IPS-18c (cell line): ENCODE results near the gene CLOCK.
"Not testable (repeated sequence)": the region's sequence is repeated elsewhere in the genome, so short reads cannot be mapped to it uniquely, and the experiment has no call there.

Experiments used
- H3K4me3 ChIP-seq: 2 replicates; pipeline ENCODE4 v1.7.0; 2013; ENCODE audit warnings: low read depth, mild to moderate bottlenecking, low read length, moderate library complexity; ENCODE audit not compliant: insufficient read depth
- H3K9me3 ChIP-seq: one replicate; pipeline ENCODE4 v1.6.1; 2013; ENCODE audit warnings: mild to moderate bottlenecking, low read length, moderate library complexity; ENCODE audit not compliant: control insufficient read depth, insufficient read depth

Gene CLOCK, protein sequence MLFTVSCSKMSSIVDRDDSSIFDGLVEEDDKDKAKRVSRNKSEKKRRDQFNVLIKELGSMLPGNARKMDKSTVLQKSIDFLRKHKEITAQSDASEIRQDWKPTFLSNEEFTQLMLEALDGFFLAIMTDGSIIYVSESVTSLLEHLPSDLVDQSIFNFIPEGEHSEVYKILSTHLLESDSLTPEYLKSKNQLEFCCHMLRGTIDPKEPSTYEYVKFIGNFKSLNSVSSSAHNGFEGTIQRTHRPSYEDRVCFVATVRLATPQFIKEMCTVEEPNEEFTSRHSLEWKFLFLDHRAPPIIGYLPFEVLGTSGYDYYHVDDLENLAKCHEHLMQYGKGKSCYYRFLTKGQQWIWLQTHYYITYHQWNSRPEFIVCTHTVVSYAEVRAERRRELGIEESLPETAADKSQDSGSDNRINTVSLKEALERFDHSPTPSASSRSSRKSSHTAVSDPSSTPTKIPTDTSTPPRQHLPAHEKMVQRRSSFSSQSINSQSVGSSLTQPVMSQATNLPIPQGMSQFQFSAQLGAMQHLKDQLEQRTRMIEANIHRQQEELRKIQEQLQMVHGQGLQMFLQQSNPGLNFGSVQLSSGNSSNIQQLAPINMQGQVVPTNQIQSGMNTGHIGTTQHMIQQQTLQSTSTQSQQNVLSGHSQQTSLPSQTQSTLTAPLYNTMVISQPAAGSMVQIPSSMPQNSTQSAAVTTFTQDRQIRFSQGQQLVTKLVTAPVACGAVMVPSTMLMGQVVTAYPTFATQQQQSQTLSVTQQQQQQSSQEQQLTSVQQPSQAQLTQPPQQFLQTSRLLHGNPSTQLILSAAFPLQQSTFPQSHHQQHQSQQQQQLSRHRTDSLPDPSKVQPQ

DNA sequence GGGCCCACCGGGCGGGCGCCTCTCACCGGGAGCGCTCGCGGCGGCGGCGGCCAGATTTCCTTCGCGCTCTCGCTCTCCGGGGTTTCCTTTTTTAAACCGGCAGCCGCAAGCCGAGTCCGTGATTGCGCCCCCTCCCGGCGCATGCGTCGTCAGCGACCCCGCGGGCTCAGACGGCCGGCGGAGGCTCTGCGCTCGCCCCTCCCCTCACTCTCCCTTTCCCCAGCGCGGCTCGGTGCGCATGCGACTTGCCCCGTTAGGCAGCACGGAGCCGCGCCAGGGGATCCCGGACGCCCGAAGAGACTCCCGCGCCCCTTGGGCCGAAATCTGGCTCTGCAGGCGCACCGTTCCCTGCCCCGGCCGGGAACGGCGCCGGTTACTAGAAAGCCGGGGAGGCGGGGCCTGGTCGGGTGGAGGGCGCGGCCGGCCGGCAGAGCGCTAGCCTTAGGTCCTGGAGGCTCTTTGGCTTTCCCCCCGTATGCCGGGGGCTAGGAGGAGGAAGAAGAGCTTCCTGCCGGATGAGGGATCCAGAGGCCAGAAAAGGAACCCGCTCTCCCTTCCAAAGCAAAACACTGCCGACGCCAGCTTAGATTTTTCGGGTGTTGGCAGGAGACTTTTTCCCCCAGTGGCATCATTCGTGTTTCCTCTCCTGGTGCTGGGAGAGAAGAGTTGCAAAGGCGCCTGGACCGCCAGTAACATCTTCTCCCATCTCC lies at the start of gene CLOCK:
TSS of gene CLOCK (minus strand) at position 154 of the 710 bp plus-strand sequence. CDS start 64,124 bp downstream, outside the sequence.
- H3K4me3 ChIP-seq: peak within 1 kb of the TSS; percentile 88
- H3K9me3 ChIP-seq: no peaks in the 10 kb centered on the region

DNA sequence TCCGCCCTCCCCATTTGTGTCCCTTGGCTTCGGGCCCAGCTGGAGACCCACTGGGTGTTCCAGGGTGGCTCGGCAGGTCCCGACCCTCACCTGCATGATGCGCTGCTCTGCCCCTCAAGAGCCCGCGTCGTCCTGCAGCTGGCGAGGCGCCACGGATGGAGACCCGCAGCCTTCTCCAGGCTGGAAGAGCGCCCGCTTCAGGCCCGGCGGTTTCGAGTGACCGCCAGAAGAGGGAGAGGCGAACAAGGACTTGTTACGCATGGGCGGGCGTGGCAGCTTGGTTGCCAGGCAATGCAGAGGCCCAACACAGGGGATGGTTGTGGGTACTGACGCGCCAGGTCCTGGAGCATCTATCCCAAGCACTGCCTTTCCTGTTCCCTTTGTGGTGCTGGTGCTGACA lies 45.3 kb upstream of the CLOCK start, which contains the start of gene PDCL2:
TSS of gene PDCL2 (minus strand) at position 232 of the 400 bp plus-strand sequence. CDS start at position 96, 136 bp downstream.
- Histone ChIP-seq H3K9me3 (no peaks in the 10 kb centered on the region), H3K4me3 (no peak within 1 kb of the TSS)

DNA sequence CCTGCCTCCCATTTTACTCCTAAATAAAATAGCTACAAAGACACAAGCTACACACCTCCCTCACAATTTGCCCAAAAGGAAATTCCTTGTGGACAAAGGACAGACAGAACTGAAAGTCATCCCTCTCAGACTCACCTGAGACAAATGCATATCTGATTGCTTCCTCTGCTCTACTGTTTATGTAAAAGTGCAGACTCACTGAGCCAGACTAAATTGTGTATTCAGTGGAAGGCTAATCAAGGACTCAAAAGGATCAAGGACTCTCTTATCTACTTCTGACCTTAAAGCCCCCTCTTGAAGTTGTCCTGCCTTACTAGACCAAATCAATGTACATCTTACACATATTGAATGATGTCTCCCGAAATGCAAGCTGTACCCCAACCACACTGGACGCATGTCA lies 41.5 kb upstream of the CLOCK start:
- Histone ChIP-seq H3K4me3 (no peak overlapping the region), H3K9me3 (no peaks in the 10 kb centered on the region)

DNA sequence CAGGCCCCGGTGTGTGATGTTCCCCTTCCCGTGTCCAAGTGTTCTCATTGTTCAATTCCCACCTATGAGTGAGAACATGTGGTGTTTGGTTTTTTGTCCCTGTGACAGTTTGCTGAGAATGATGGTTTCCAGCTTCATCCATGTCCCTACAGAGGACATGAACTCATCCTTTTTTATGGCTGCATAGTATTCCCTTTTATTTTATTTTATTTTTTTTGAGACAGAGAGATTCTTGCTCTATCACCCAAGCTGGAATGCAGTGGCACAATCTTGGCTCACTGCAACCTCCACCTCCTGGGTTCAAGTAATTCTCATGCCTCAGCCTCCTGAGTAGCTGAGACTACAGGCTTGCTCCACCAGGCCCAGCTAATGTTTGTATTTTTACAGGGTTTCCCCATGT lies 36.1 kb upstream of the CLOCK start:
- not testable (repeated sequence) for H3K4me3 ChIP-seq, H3K9me3 ChIP-seq

DNA sequence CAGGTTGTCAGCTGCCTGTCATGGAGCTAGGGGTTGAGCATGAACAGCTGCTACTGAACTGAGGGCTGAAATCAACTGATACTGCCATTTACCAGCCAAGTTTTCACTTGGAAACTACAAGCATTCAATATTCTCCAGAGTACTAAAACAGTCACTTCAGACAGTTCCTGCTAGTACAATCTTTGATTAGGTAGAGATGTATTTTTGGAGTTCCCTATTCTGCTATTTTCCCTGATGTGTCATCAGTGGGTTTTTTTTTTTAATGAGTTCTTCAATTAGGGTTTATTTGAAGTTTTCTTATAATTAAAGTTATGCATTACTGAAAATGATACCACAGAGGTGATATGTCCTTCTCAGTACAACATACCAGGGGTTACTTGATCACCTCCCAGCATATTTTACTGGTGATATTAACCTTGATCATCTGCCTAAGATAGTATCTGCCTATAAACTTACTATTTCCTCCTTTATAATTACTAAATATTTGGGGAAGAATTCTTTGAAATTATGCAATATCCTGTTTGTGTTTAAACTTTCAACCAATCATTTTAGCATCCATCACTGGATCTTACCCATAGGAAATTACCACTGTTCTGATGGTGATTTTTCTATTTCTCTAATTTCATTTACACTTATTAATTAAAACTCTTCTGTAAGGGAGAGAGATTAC lies 31.8 kb upstream of the CLOCK start:
- Histone ChIP-seq H3K9me3 (peaks cover 4% of the 10 kb centered on the region), H3K4me3 (no peak overlapping the region)

DNA sequence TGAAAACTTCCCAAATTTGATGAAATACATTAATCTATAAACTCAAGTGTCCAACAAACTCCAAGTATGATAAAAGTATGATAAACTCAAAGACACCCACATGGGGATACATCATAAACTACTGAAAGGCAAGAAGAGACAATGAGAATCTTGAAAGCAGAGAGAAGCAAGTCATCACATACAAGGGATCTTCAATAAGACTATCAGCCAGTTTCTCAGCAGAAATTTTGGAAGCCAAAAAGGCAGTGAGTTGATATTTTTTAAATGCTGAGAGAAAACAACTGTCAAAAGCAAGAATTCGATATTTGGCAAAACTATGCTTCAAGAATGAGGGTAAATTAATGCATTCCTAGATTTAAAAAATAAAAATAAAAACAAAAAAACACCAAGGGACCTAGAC lies 28.8 kb upstream of the CLOCK start:
- H3K4me3 ChIP-seq: no peak overlapping the region
- H3K9me3 ChIP-seq: peaks cover 4% of the 10 kb centered on the region

DNA sequence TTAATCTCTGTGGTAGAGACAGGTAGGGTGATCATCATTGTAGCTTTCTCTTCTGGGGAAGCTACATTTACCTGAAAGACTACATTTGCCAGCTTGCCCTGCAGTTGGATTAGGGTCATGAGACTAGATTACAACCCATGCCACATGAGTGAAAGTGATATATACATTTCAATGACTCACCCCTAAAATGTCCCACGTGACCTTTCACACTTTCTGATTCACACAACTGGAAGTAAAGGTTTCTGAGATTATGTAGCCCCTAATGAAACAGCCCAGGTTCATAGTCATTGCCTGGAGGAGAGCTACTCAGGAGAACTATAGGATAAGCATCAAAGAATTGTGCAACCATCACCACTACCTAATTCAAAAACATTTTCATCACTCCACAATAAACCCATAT lies 27.5 kb upstream of the CLOCK start:
- peaks cover 4% of the 10 kb centered on the region for H3K9me3 ChIP-seq
- H3K4me3 ChIP-seq: no peak overlapping the region

DNA sequence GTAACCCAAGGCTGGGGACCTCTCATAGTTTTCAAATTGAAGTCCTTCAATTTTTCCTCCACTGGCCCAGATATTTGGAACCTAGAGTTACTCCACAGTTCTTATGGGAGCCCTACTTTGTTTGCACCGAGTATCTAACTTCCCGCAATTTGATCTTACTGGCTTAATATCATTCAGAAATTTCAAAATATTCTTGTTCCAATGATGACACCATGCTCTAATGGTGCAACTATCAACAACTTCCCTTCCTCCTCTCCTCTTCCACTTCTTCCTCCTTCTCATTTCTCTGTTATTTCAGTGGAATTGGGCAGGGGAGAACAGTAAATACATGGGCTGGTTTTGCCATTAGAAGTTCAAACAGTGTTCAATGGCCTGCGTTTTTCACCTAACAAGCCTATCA lies 25.1 kb upstream of the CLOCK start:
- H3K9me3 ChIP-seq: no peaks in the 10 kb centered on the region

DNA sequence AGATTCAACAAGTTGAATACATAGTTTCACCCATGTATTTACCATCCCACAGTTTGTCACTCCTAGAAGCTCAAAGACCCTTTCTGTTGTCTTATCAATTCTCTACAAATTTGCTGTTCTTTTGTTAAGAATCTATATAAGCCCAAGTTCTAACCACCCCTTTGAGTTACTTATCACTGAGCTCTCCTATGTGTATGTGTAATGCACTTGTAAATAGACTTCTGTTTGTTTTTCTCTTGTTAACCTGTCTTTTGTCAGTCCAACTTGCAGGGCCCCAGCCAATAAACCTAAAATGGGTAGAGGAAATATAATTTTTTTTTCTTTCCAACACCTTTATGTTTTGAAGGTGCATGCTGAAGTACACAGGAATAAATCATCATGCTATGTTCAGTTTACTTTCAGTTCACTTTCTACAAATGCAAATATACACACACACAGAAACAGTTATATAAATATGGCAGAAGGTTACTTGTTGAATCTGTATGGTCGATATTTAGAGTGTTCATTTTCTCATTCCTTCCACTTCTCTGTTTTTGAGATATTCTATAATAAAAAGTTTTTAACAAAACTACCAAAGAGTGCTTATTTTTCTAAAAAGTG lies 22.3 kb upstream of the CLOCK start:
- H3K4me3 ChIP-seq: no peak overlapping the region
- H3K9me3 ChIP-seq: no peaks in the 10 kb centered on the region

More for the DNA sequence above, 25.1 kb upstream of the CLOCK start:
- H3K4me3 ChIP-seq: no peak overlapping the region

DNA sequence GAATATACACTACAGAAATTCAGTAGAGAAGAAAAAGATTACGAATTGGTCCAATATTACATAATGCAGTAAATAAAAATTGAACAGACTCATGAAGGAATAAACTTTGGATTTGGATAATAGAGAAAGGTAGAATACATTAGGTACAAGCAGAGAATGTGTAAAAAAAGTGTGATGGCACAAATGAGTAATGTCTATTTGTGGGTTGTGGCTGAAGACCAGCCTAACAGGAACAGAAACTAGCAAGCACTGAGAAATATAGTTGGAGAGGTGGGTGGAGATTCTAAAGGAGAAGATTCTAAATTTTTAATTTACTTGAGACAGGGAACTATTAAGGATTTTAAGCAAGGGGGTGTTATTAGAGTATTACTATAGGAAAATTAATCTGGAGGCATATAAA lies 15.2 kb upstream of the CLOCK start:
- Histone ChIP-seq H3K9me3 (no peaks in the 10 kb centered on the region), H3K4me3 (no peak overlapping the region)

DNA sequence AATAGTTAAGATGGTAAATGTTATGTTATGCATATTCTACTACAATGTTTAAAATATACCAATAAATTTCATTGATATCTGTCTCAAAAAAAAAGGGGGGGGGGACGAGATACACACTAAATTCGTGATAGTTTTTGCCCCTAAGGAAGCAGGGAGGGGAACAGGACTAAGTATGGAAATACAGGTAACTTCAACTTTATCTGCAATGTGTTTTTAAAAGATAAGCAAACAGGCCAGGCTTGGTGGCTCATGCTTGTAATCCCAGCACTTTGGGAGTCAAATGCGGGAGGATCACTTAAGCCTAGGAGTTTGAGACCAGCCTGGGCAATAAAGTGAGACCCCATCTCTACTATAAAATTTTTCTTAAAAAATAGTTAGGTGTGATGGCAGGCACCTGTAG lies 13.4 kb upstream of the CLOCK start:
- Histone ChIP-seq H3K9me3 (no peaks in the 10 kb centered on the region), H3K4me3 (no peak overlapping the region)

DNA sequence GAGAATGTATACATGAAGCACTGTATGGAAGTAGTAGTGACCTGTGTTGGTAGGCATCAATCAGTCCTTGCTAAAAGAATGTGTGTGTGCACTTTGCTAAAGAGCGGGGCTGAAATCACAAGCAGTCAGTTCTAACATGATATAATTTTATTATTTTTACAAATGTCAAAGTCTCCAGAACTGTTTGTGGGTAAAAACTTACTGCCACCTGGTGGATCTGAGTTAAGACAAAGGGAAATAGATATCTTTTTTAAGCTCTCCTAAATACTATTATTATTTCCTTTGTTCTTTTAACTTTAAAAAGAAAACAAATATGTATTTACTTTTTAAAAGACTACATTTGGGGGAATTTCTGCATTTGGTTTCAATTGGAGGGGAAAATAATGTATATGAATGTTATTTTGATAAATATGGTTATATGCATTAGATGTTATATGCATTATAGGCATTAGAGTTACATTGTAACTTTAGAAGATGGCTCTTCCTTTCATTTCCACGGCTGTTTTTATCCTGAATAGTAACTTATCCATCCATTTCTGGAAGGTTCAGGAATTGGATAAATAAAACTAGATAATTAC lies 7.8 kb upstream of the CLOCK start:
- Histone ChIP-seq H3K4me3 (no peak overlapping the region), H3K9me3 (no peaks in the 10 kb centered on the region)

DNA sequence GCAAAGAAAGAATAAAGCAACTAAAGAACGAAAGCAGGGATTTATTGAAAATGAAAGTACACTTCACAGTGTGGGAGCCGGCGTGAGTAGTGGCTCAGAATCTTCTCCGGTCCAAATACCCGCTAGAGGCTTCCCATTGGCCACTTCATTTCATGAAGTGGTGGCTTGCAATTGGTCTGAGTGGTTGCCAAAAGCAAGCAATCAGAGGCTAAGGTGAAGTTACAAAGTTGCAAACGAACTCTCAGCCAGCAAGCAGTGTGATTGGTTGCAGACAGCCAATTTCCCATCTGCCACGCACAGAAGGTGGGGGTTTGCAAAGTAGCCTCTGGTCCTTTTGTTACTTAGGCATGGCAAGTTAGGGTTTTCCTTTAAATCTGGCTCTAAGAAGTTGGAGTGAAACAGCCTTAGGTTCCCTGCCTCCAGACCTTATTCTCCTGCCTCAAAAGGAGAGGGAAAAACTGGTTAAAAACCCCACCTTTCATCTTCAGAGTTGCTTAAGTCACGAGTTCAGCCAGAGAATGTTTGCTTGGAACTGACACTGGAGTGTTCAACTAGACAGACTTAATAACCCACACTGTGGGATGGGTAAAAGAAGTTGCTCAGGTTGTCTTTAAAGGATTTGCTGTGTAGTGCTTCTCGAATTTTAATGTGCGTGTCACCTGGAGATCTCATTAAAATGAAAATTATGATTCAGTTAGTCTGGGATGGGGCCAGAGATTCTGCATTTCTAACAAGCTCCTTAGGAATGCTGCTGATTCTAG lies 6.9 kb upstream of the CLOCK start:
- no peaks in the 10 kb centered on the region for H3K9me3 ChIP-seq
- H3K4me3 ChIP-seq: no peak overlapping the region

DNA sequence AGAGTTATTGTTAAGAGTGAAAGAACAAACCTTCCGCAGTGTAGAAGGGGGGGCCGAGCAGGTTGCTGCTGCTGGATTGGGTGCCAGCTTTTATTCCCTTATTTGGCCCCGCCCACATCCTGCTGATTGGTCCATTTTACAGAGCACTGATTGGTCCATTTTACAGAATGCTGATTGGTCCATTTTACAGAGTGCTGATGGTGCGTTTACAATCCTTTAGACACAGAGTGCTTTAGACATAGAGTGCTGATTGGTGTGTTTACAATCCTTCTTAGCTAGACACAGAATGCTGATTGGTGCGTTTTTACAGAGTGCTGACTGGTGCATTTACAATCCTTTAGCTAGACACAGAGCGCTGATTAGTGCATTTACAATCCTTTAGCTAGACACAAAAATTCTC lies 5.3 kb upstream of the CLOCK start:
- not testable (repeated sequence) for H3K4me3 ChIP-seq, H3K9me3 ChIP-seq

DNA sequence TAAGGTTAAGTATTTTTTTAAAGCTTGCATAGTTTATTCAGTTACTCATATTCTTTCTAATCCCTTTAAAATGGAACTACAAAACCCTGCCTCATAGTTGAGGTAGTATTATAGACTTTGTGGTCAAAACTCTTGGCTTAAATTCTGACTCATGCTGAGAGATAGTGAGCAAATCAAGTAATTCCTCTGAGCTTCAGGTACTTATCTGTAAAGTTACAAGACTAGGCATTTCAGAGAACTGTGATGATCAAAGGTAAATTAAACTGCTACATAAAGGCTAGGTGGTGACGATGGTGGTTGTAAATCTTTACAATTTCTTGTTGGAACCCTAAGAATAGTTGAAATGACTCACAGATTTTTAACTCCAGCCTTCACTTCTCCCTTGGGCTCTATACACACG lies 3.2 kb upstream of the CLOCK start:
- Histone ChIP-seq H3K9me3 (no peaks in the 10 kb centered on the region), H3K4me3 (no peak overlapping the region)

DNA sequence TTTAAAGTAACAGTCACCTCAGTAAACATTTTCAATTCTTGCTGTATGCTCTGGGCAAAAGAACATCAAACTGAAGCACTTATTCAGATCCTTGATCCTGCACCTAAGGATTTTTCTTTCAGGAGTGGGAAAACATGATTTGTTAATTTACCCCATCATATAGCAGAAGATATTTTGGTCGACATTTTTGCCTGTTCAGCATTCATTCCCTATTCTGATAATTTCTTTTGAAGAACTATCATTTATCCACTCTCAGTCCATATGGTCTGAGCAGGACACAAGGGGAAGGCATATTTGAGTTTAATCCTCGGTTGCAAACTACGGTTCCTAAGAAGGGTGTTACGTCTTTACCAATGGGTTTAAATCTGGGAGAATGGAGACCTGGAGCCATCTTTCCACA lies 1.2 kb upstream of the CLOCK start:
- Histone ChIP-seq H3K4me3 (peak overlapping the region; percentile 88; the same call in 1 of the 2 replicates), H3K9me3 (no peaks in the 10 kb centered on the region)
